Calu3 (cell line): Measurements from ENCODE around the gene RASGEF1B. TPM values are rescaled to one million over a fixed set of nuclear protein-coding genes. Genes with fewer than 3 reads are reported as not detected.

Source experiments
- BruUV-seq: library from RNA; stranded (reverse); fragments of 400-500 nt; replicated peaks from 2 replicates; lab custom pipeline; 2021; lab: Mats Ljungman, UMichigan
- CTCF ChIA-PET: fragments of 300-600 bp; sonication (Branson Sonifier 250); formaldehyde crosslinking; loops from one replicate; lab custom pipeline; 2022; ENCODE audit warnings: antibody characterized with exemption; lab: Charles Lee
- DNase-seq: peaks from one replicate; pipeline ENCODE4 v3.0.0; 2022
- H3K27ac Mint-ChIP-seq: one replicate; pipeline ENCODE4 v1.8.0; 2022; ENCODE audit warnings: mixed read lengths; ENCODE audit not compliant: unreplicated experiment
- H3K27me3 Mint-ChIP-seq: one replicate; pipeline ENCODE4 v1.8.0; 2022; ENCODE audit warnings: mixed read lengths; ENCODE audit not compliant: unreplicated experiment
- H3K36me3 Mint-ChIP-seq: one replicate; pipeline ENCODE4 v1.8.0; 2022; ENCODE audit warnings: mild to moderate bottlenecking, moderate library complexity, mixed read lengths; ENCODE audit not compliant: insufficient read depth, unreplicated experiment
- H3K4me1 Mint-ChIP-seq: one replicate; pipeline ENCODE4 v1.8.0; 2022; ENCODE audit warnings: mild to moderate bottlenecking, low read depth, mixed read lengths; ENCODE audit not compliant: unreplicated experiment
- H3K4me3 Mint-ChIP-seq: one replicate; pipeline ENCODE4 v1.8.0; 2022; ENCODE audit warnings: mild to moderate bottlenecking, low read depth, moderate library complexity, mixed read lengths; ENCODE audit not compliant: unreplicated experiment
- H3K9me3 Mint-ChIP-seq: one replicate; pipeline ENCODE4 v1.8.0; 2022; ENCODE audit warnings: low read depth, mixed read lengths; ENCODE audit not compliant: unreplicated experiment
- intact Hi-C: fragments of 100-400 bp; cut with micrococcal nuclease; formaldehyde crosslinking; loops from one replicate; pipeline ENCODE4 v1.10.0; 2022; ENCODE audit not compliant: unreplicated experiment
- total RNA-seq: library from RNA; stranded (reverse); gene quantifications from 2 replicates; pipeline ENCODE4 v1.2.3, GENCODE V29; 2022
- TF ChIP-seq, protein P1 (sequence below): fragments of 200-600 bp; IDR thresholded peaks from one replicate; pipeline ENCODE4 v1.8.0; 2022; ENCODE audit warnings: antibody characterized with exemption; ENCODE audit not compliant: unreplicated experiment

RASGEF1B gene
- total RNA-seq, 1 experiment from 2014 or later: 33.8 TPM

DNA sequence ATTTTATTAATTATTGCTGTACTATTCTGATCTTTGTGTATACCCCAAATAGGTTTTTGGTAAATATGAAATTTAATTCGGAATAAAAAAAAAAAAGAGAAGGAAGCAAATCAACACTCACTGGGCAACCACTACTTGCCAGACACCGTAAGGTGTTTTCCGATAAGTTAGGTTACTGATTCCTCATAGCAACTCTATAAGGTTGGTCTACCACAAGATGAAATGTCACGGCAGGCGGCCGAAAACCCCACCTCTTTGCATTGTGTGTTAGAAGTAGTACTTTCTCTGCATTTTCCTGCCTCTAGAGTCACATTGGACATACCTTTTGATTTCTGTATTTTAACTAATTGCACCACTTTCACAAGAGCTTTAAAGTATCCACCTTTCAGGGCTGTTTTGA, 44.5 kb upstream of the RASGEF1B start:
- DNase-seq: no peak
- no peaks in the 10 kb centered on the region for H3K36me3 Mint-ChIP-seq
- H3K4me3 Mint-ChIP-seq: no peak overlapping the region
- no TSS peak for BruUV-seq
- H3K9me3 Mint-ChIP-seq: no peaks in the 10 kb centered on the region
- CTCF ChIA-PET: no interaction called here
- no peaks in the 10 kb centered on the region for H3K27me3 Mint-ChIP-seq
- peaks cover 26% of the 10 kb centered on the region for H3K4me1 Mint-ChIP-seq
- TF ChIP-seq, protein P1, sequence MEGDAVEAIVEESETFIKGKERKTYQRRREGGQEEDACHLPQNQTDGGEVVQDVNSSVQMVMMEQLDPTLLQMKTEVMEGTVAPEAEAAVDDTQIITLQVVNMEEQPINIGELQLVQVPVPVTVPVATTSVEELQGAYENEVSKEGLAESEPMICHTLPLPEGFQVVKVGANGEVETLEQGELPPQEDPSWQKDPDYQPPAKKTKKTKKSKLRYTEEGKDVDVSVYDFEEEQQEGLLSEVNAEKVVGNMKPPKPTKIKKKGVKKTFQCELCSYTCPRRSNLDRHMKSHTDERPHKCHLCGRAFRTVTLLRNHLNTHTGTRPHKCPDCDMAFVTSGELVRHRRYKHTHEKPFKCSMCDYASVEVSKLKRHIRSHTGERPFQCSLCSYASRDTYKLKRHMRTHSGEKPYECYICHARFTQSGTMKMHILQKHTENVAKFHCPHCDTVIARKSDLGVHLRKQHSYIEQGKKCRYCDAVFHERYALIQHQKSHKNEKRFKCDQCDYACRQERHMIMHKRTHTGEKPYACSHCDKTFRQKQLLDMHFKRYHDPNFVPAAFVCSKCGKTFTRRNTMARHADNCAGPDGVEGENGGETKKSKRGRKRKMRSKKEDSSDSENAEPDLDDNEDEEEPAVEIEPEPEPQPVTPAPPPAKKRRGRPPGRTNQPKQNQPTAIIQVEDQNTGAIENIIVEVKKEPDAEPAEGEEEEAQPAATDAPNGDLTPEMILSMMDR: no peak
- H3K27ac Mint-ChIP-seq: no peak overlapping the region
- intact Hi-C loops: no loop called here

DNA sequence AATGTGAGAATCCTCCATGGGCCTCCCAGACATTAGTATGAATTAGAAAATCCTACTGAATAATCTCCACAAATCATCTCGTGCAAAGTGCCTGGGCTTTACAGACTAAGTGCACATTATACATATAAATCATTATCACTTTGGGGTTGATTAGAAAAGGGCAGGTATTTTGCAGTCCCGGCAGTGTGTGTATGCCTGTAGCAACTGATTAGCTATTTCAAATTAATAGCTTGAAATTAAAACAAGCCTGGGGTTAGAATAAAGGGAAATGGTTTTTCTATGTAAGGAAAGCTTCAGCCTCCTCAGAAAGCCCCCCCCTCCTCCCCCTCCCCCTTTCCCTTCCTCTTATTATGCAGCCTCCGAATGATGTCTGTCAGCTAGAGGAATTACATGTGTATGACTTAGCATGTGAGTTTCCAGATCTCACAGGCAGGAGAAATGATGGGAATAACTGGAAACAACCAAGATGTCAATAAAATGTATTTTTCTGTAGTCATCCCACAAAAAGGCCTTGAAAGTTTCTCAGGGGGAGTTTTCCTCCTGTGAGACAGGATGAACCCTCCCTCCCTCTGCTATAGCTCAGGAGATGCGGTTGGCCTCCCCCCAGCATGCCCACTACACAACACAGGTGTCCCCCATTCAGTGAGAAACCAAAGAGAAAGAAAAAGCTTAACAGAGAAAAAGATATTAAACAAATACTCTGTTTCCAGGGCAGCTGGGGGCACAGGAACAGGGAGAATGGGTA, 41.2 kb upstream of the RASGEF1B start:
- H3K4me1 Mint-ChIP-seq: peaks cover 15% of the 10 kb centered on the region
- intact Hi-C loops: no loop called here
- H3K4me3 Mint-ChIP-seq: no peak overlapping the region
- BruUV-seq: no TSS peak
- H3K27me3 Mint-ChIP-seq: no peaks in the 10 kb centered on the region
- CTCF ChIA-PET: no interaction called here
- DNase-seq: no peak
- no peaks in the 10 kb centered on the region for H3K36me3 Mint-ChIP-seq
- TF ChIP-seq, protein P1: no peak
- H3K9me3 Mint-ChIP-seq: no peaks in the 10 kb centered on the region
- no peak overlapping the region for H3K27ac Mint-ChIP-seq

DNA sequence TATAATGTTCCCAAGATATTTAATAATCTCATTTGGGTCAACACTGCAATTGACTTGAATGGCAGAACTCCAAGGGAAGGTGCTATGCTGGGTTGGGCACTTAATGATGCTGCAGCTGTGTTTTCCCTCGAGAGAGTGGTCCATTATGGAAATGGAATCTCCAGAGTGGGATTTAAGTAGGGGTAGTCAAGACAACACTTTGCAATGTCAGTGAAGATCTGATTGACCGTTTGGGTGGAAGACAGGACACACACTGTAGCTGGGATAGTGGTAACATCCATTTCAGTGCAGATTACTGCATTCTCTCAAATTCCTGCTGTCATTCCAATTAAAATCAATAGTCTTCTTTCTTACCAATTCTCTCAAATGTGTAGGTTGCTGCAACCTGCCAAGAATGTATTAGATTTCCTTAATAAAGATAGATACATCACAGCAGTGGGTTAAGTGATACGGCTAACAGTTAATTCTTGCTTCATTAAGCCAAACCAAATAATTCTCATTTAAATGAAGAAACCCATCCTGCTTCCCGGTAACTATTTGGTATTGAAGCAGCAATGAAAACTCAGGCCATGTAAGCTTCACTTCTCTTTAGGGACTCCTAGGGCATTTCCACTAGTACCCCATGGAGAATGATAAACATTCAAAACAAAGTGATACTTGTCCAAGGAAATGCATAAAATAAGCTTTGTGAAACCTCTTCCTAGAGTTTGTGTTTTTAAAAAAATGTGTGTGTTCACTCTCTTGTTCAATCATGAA, 40.5 kb upstream of the RASGEF1B start:
- no peak for DNase-seq
- H3K4me1 Mint-ChIP-seq: peaks cover 15% of the 10 kb centered on the region
- TF ChIP-seq, protein P1: no peak
- no peaks in the 10 kb centered on the region for H3K9me3 Mint-ChIP-seq
- no TSS peak for BruUV-seq
- no peak overlapping the region for H3K4me3 Mint-ChIP-seq
- intact Hi-C loops: no loop called here
- no peaks in the 10 kb centered on the region for H3K36me3 Mint-ChIP-seq
- CTCF ChIA-PET: no interaction called here
- H3K27ac Mint-ChIP-seq: no peak overlapping the region
- no peaks in the 10 kb centered on the region for H3K27me3 Mint-ChIP-seq

DNA sequence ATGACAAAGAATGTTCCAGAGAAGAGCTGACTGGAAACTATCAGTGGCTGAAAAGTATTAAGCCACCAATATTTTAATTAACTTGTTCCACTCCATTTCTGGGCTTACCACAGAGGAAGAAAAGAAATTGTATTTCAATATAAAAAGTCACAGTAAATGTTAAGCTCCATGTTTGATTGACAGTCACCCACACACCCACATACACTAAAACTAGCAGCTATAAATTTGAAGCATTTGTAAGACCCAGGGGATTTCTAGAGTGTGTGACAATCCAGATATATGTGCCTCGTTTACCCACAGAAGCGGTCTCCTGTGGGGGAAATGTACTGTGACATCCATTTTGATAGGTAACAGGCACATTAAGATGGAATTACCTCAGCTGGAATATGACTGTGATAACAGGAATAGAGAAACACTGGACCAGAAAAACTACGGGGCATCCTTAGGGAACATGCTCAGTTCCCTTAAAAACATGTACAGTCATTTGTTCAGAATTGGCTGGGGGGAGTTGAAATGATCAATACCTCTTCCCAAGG, 39.0 kb upstream of the RASGEF1B start:
- no peak overlapping the region for H3K4me3 Mint-ChIP-seq
- H3K36me3 Mint-ChIP-seq: no peaks in the 10 kb centered on the region
- intact Hi-C loops: no loop called here
- BruUV-seq: no TSS peak
- no peaks in the 10 kb centered on the region for H3K27me3 Mint-ChIP-seq
- H3K27ac Mint-ChIP-seq: no peak overlapping the region
- H3K4me1 Mint-ChIP-seq: peaks cover 15% of the 10 kb centered on the region
- DNase-seq: no peak
- TF ChIP-seq, protein P1: no peak
- CTCF ChIA-PET: no interaction called here
- no peaks in the 10 kb centered on the region for H3K9me3 Mint-ChIP-seq
